HG02884 (cell line): Measurements from ENCODE around the gene UGT1A6.

Experiments
- ATAC-seq: cut with Tn5 transposase; IDR thresholded peaks from one replicate; pipeline ENCODE4 v1.9.1; 2021; ENCODE audit warnings: mild to moderate bottlenecking, moderate library complexity; ENCODE audit not compliant: unreplicated experiment

UGT1A6 gene

DNA sequence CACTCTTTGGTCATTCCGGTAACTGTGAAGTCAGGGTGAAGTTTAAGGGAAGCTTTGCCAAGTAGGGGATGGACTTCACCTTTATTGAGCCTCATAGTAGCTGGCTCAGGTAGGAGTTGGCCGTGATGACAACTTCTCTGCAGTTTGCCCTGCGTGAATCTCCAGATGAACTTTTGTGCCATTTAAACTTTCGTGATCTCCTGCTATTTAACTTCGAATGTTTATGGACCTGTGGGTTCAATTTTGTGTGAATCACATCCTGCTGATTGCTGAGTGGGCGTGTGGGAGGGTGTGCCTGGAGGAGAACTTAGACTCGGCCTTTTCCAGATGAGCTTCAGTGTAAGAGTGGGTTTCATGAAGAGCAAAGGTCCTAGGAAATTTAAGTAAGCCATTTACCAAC is 71.6 kb downstream of the UGT1A6 start:
- no peak for ATAC-seq

DNA sequence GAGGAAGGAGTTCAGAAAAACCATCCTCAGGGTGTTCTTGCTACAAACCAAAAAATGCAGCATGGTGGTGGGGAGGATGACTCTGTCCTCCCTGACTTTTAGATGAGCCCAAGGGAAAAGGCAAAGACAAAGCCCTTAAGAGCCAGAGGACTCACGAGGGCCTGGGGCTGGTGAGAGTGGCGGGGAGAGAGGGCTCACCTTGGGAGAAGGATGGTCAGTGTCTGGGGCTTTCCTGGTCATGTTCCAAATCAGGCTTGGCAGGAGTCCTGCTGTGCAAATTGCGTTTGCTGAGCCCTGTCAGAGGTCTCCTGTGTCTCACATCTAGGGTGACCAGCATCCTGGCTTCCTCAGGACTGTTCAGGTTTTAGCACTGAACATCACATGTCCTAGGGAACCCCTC is 72.1 kb downstream of the UGT1A6 start:
- ATAC-seq: no peak

DNA sequence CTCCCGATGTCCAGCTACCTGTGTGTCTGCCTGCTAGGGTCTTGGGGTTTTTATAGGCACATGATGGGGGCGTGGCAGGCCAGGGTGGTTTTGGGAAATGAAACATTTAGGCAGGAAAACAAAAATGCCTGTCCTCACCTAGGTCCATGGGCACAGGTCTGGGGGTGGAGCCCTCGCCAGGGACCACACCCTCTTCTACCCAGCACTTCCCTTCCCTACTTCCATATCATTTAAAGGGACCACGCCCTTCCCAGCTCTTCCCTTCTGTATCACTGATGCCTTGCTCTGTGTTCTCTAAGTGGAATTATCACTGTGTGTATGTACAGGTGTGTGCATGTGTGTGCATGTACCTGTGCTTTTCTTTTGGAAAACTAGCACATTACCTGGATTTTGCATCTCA is 73.7 kb downstream of the UGT1A6 start:
- ATAC-seq: no peak

DNA sequence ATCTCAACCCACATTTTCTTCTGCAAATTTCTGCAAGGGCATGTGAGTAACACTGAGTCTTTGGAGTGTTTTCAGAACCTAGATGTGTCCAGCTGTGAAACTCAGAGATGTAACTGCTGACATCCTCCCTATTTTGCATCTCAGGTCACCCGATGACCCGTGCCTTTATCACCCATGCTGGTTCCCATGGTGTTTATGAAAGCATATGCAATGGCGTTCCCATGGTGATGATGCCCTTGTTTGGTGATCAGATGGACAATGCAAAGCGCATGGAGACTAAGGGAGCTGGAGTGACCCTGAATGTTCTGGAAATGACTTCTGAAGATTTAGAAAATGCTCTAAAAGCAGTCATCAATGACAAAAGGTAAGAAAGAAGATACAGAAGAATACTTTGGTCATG is 75.4 kb downstream of the UGT1A6 start:
- no peak for ATAC-seq

DNA sequence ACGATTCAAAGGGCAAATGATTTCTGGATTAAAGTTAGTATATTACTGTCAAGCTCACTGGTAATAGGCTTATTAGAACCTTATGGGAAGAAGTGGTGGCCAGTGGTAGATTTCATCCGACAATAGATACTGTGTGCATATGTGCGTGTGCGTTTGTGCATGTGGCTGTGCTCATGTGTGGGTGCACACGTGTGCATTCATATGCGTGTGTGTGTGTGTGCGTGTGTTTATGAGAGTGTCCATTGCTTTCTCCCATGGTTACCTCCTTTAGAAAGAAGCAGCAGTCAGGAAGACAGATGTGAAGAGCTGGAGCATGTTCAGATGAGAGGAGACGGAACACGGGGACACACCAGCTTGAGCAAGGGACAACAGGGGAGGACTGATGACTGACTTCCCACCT is 76.6 kb downstream of the UGT1A6 start:
- no peak for ATAC-seq

DNA sequence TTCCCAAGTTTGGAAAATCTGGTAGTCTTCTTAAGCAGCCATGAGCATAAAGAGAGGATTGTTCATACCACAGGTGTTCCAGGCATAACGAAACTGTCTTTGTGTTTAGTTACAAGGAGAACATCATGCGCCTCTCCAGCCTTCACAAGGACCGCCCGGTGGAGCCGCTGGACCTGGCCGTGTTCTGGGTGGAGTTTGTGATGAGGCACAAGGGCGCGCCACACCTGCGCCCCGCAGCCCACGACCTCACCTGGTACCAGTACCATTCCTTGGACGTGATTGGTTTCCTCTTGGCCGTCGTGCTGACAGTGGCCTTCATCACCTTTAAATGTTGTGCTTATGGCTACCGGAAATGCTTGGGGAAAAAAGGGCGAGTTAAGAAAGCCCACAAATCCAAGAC is 79.5 kb downstream of the UGT1A6 start:
- ATAC-seq: no peak

DNA sequence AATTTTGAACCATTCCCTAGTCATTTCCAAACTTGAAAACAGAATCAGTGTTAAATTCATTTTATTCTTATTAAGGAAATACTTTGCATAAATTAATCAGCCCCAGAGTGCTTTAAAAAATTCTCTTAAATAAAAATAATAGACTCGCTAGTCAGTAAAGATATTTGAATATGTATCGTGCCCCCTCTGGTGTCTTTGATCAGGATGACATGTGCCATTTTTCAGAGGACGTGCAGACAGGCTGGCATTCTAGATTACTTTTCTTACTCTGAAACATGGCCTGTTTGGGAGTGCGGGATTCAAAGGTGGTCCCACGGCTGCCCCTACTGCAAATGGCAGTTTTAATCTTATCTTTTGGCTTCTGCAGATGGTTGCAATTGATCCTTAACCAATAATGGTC is 79.9 kb downstream of the UGT1A6 start:
- ATAC-seq: no peak

DNA sequence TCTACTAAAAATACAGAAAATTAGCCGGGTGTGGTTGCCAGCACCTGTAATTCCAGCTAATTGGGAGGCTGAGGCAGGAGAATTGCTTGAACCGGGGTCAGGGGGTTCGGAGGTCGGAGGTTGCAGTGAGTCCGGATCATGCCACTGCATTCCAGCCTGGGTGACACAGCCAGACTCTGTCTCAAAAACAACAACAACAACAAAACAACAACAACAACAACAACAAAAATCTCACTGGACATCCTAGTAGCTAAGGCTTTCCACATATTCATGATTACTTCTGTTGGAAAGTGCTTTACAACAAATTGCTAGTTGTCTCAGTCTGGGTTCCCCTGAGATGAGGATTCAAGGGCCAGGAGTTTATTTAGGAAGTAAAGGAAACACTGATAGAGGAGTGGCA is 81.2 kb downstream of the UGT1A6 start:
- no peak for ATAC-seq

DNA sequence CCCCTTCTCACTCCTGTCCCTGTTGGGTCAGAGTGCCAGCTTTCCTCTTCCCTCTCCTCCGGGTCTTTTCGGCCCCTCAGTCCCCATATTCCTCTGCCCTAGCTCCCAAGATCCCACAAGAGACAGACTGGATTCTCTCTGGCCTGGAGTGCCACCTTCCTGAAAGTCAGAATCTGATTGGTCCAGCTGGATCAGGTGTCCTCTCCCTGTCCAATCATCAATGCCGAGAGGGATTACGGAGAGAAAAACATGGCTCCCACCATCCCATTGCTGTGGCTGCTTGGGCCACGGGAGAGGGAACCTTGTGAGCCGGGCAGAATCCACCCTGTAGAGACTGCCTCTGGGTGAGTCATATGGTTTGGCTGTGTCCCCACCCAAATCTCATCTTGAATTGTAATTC is 82.7 kb downstream of the UGT1A6 start:
- no peak for ATAC-seq

DNA sequence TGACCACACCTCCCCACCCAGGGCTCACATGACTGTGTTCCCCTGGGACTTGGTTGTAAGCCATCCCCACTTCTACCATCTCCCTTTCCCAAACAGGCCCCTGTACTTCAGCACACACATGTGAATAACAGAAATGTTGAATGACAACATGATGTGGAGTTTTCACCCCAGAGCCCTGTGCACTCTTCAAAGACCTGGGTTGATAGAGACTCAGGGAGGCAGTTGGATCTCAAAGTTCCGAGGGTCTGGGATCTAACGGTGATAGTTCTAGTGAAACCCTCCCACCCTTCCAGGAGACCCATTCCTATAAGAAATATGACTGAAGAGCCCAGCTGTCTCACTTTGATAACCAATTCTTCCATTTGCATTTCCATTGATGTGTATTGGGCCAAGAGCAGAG is 85.3 kb downstream of the UGT1A6 start, which contains the start of gene MROH2A:
Gene MROH2A, plus strand, starts transcription at position 301 of the 400 bp plus-strand sequence. CDS start 1,029 bp downstream, outside the sequence.
- ATAC-seq: no peak

DNA sequence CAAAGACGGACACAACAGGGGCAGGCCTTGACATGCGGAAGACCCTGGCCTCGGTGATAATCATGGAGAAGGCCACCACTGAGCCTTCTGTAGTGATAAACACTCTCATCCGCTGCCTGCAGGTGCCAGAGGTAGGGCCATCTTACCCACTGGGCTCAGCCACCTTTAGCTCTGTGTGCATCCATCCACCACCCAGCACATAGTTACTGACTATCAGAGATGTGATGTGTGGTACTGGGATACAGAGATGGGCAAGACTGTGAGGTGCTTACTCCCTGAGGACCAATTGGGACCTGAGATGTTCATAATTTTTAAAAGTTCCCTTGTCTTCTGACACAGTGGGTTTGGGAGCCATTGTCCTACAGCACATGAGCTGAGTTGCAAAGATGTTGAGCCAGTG is 87.0 kb downstream of the UGT1A6 start:
- no peak for ATAC-seq

DNA sequence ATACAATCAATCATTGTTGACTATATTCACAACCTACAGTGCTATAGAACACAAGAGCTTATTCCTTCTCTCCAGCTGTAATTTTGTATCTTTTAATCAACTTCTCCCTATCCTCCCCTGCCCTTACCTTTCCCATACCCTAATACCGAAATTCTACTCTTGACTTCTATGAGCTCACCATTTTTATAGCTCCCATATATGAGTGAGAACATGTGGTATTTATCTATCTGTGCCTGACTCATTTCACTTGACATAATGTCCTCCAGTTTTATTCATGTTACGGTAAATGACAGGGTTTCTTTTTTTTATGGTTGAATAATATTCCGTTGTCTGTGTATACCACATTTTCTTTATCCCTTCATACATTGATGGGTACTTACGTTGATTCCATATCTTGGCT is 88.1 kb downstream of the UGT1A6 start:
- ATAC-seq: no peak

DNA sequence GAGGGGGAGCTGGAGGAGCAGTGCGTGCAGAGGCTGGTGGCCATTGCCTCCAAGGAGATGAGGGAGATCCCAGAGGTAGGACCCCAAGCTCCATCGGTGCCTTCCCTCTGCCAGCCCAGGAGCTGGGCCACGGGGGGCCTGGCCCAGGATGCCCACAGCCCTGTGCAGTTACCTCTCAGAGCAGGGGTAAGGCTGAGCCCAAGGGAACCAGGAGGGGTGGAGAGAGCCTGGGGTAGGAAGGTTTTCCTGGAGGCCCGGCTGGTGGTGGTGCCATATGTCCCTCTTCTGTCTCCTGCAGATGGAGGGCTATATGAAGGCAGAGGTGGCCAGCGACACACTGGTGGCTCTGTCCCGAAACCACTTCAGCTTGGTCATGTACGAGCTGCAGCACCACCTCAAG is 96.9 kb downstream of the UGT1A6 start:
- no peak for ATAC-seq

DNA sequence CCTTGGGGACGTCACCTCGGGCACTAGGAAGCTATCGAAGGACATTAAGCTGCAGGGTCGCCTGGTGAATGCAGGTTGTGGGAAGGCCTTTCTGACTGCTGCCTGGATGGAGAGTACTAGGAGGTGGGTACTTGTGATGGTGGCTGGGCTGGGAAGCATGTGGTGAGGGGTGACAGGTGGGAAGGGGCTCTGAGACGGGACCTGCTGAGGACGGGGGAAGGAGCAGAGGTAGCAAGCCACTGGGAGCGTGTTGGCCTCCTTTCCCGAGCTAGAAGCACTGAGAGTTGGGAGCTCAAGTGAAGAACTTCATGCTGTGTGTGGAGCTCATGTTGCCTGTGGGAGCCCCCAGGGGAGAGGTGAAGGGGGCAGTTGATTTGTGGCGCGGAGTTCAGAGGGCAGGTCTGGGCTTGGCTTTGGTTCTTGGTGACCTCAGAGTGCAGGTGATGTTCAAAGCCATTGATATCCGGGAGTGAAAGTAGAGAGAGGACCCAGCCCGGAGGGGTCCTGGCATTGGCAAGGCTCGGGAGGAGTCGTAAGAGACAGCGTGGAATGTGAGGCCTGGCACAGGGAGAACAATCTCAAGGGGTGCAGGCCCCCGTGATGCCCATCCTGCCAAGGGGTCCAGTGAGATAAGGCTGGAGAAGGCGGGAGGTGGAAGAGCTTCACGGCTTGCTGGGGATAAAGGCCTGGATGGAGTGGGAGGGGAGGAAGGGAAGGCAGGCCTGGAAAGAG is 98.6 kb downstream of the UGT1A6 start:
- no peak for ATAC-seq

DNA sequence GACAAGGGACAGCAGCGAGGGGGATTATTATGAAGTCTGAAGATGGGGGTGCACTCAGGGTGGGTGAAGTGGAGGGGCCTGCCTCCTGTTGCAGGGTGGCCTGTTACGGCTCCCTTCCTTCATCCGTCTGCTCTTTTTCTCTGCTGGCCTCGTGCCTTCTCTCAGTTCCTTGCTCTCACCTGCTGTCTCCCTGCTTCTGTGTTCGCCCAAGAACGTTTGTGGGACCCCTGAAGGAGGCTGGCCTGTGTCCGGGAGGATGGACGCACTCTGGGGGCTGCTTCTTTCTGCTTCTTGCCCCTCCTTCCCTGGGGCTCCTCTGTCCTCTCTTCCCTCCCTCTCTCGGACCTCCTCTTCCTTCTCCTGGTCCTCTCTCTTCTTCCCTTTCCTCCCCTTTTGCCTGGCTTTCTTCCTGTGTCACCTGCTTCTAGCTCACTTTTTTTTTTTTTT is 99.2 kb downstream of the UGT1A6 start:
- ATAC-seq: no peak

DNA sequence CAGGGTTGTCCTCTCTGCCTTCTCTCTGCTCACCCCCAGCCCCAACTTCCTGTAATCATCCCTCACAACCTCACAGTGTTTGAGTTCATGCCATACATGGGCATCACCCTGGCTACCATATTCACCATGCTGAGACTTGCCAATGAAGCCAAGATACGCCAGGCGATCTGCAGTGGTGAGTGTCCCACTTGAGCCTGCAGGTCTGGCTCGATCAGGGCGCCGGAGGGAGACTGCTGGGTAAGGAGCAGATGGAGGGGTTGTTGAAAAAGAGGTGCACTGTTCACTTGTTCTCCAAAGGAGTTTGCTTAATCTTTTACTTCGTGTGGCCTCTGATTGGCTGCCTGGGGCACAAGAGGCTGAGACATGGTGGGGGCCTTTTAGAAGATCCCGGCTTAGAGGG is 100.0 kb downstream of the UGT1A6 start:
- ATAC-seq: no peak

DNA sequence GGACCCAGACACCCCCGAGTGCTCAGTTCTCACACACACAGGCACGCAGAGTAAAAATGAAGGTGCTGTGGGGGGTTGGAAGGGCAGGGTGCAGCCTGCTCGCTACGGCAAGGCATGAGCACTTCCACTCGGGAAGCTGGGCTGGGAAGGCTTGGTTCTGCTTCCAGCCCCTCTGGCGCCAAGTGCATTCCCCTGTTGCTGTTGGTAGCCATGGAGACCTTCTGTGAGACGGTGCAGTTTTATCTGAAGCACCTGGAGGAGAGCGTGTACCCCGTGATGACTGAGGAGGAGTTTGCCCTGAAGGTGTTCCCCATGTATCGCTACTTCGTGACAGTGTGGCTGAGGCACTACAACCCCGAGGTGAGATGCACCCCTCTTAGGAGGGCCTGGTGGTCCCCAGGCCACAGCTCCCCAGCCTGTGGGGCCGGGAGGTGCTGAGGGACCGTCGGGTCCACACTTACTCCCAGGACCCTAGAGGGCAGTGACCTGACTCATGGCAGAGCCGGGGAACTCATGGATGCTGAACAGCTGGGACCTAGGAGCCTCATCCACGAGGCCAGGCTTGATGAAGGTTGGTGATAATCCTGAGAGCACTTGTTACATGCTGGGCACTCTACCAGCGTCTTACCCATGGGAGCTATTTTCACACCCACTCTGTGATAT is 100.9 kb downstream of the UGT1A6 start:
- no peak for ATAC-seq

DNA sequence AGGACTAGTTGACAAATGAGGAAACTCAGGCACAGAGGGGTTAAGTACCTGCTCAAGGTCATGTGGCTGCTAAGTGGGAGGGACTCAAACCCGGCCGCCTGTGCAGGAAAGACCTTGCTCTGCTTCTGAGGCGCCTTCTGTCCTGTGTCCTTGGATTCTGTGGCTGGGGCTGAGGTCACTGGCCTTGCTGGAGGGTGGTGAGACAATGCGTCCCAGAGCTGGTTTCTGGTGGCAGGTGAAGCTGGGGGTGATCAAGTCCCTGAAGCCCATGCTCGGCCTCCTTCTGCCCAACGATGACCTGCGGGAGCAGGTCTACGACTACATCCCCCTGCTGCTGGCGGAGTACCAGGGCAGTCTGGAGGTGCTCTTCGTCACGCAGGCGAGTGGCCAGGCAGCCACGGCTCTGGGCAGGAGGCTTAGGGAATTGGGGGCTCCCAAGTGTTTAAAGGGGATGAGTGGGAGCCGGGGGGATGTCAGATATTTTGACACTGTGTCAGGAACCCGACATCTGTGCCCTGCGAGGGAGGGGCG is 101.5 kb downstream of the UGT1A6 start:
- no peak for ATAC-seq

DNA sequence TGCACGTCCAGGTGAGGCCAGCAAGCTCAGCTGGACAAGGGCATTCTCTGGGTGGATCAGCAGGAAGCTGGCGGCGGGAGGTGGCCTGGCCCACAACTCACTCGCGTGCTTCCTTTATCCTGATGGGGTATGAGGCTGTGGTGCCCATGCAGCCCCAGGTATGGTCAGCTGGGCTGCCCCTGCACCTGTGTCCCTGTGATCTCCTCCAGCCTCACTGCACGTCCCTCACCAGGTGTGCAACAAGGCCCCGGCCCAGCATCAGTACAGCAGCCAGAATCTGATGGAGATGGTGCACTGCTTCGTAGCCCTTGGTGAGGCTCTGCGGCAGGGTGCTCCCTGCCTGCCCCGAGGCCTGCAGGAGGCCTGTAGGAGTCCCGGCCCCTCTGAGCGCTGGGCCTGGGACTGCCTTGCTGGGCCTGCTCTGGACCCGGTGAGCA is 103.1 kb downstream of the UGT1A6 start:
- ATAC-seq: no peak

DNA sequence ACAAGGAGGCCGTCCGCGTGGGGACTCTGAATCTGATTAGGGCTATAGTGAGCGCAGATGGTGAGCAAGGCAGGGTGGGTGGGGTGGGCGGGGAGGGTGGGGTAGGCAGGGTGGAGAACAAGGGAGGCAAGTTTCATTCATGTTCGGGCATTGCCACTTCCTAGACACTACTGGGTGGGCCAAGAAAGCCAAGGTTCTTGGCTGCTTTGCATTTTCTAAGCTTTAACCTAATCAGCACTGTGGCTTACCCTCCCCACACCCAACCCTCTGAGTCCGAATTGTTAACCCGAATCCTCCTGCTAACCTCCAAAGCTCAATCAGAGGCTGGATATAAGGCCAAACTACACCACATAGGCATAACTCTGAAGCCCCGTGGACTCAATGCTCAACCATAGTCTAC is 103.6 kb downstream of the UGT1A6 start:
- ATAC-seq: no peak

DNA sequence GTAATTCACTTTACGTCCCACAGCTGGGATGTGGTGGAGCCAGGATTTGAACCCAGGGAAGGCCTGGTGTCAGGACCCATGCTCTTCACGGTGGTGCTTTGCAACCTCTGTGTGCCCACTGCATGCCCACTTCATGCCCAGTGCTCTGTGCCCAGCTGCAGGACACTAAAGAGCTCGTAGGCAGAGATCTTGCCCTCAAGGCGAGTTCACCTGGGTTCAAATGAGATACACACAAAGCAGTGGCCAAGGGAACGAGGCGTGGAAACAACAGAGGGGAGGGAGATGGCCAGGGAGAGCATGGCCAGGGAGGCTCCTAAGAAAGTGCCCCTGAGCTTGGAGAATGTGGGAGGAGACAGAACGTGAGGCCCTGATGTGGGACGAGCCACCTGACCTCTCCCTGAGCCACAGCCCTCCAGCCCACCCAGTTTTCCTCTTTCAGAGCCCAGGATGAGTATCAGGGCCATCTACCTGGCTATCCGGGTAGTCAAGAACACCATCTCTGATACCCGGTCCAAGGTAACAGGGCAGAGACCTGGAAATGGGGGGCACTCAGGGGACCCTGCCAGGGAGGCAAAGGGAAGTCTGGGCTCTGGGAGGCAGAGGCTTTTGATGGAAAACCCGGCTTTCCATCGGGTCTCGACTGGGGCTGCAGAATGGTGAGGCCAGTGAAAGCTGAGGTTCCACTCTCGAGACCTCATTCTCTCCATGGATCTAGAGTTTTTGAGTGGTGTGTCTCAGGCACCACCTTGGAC is 105.8 kb downstream of the UGT1A6 start:
- no peak for ATAC-seq
